Mammary epithelial cell (primary cell): ENCODE results near the gene UBE2A.

Experiments used
- CTCF ChIP-seq, 2 donors: IDR thresholded peaks in 1 of 2; conservative IDR thresholded peaks in 1 of 2; 2 replicates each; pipeline ENCODE4 v1.5.1; 2011 to 2012; ENCODE audit warnings: inconsistent platforms in 2 of 2, low read length in 2 of 2, mild to moderate bottlenecking in 2 of 2, control low read depth in 1 of 2, low read depth in 1 of 2; ENCODE audit not compliant: insufficient read depth in 1 of 2; ENCODE audit errors: extremely low read depth in 1 of 2
- EZH2 ChIP-seq: IDR thresholded peaks from 2 replicates; pipeline ENCODE4 v1.6.1; 2012; ENCODE audit warnings: low read length, inconsistent platforms, borderline replicate concordance

- no peak for TF ChIP-seq EZH2
- no peak for TF ChIP-seq CTCF (conservative IDR thresholded peaks at IDR 0.05 in 1 of 2, IDR thresholded peaks at IDR 0.05 in 1 of 2; ENCODE audit: extremely low read depth in 1 of 2, insufficient read depth in 1 of 2, low read depth in 1 of 2, low read length in 2 of 2)
Measured at GRCh38 chrX:119606280-119607017, 32.1 kb downstream of the UBE2A start, which contains the start of gene NKRF.
